HCT116 (cell line): ENCODE measurements around the gene DMD.

Experiments used
- ELF1 ChIP-seq: IDR thresholded peaks from 2 replicates; pipeline ENCODE4 v1.6.1; 2012; ENCODE audit warnings: low read depth, borderline replicate concordance
- EZH2phosphoT487 ChIP-seq: fragments of 200-600 bp; IDR thresholded peaks from 2 replicates; pipeline ENCODE4 v1.6.1; 2018; ENCODE audit warnings: antibody characterized with exemption, borderline replicate concordance
- TF ChIP-seq, protein P1 (sequence below), 3 experiments: fragments of 200-600 bp in 1 of 3; sonication (generic) in 1 of 3; IDR thresholded peaks in 2 of 3; conservative IDR thresholded peaks in 1 of 3; 2 replicates each; pipeline ENCODE4 v1.5.1; 2012 to 2017; ENCODE audit warnings: low read depth in 2 of 3, low read length in 2 of 3, antibody characterized with exemption in 1 of 3, borderline replicate concordance in 1 of 3, control low read depth in 1 of 3, mild to moderate bottlenecking in 1 of 3, mixed read lengths in 1 of 3, mixed run types in 1 of 3, moderate library complexity in 1 of 3; ENCODE audit not compliant: insufficient read depth in 1 of 3

DNA sequence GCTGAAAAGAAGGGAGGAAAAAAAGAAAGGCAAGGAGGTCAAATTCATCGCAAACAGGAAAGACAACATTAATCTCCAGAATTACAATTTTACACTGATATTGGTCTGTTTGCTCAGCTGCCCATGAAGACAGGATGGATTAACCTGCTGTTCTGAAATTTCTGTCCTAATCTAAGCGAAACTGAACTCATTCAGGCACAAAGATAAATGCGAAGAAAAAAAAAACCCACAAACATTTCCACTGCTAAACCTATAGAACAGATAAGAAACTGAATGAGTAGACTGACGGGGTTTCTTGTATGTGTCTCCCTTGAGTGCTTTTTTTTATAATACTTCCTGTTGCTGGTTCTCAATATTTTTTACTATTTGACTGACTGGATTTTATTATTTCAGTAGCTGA is 1887.7 kb downstream of the DMD start:
- TF ChIP-seq, protein P1, sequence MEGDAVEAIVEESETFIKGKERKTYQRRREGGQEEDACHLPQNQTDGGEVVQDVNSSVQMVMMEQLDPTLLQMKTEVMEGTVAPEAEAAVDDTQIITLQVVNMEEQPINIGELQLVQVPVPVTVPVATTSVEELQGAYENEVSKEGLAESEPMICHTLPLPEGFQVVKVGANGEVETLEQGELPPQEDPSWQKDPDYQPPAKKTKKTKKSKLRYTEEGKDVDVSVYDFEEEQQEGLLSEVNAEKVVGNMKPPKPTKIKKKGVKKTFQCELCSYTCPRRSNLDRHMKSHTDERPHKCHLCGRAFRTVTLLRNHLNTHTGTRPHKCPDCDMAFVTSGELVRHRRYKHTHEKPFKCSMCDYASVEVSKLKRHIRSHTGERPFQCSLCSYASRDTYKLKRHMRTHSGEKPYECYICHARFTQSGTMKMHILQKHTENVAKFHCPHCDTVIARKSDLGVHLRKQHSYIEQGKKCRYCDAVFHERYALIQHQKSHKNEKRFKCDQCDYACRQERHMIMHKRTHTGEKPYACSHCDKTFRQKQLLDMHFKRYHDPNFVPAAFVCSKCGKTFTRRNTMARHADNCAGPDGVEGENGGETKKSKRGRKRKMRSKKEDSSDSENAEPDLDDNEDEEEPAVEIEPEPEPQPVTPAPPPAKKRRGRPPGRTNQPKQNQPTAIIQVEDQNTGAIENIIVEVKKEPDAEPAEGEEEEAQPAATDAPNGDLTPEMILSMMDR (IDR thresholded peaks at IDR 0.05 in 2 of 3, conservative IDR thresholded peaks at IDR 0.05 in 1 of 3; ENCODE audit: borderline replicate concordance in 1 of 3, insufficient read depth in 1 of 3, low read depth in 2 of 3, low read length in 2 of 3), result no peak
- no peak for TF ChIP-seq EZH2phosphoT487
- no peak for TF ChIP-seq ELF1
